DMS53 treated with DMSO at 0.1 percent for 48 hours (cell line): ENCODE results near the gene GAREM1.

Experiments
- DNase-seq: peaks from one replicate; lab custom pipeline; 2025; ENCODE audit not compliant: unreplicated experiment; lab: John Stamatoyannopoulos, UW

GAREM1 gene

GRCh38 chr18:32333781-32334180 is 136.9 kb downstream of the GAREM1 start:
- no peak for DNase-seq

- no peak for DNase-seq
These were observed 138.0 kb downstream of the GAREM1 start for GRCh38 chr18:32332708-32333107.

DNA sequence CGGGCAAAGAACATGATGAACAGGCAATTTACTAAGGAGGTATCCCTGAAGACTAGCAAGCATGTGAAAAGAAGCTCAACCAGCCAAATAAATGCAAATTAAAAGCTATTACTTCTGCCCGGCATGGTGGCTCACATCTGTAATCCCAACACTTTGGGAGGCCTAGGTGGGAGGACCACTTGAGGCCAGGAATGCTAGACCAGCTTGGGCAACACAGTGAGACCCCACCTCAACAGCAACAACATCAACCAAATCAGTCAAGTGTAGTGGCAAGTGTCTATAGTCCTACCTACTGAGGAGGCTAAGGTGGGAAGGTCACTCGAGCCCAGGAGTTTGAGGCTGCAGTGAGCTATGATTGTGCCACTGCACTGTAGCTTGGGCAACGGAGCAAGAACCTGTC is 141.7 kb downstream of the GAREM1 start:
- no peak for DNase-seq

- DNase-seq, result no peak
These were observed 142.3 kb downstream of the GAREM1 start for GRCh38 chr18:32328379-32328778.

- DNase-seq, result no peak
These were observed 144.0 kb downstream of the GAREM1 start for GRCh38 chr18:32326450-32327308.

DNA sequence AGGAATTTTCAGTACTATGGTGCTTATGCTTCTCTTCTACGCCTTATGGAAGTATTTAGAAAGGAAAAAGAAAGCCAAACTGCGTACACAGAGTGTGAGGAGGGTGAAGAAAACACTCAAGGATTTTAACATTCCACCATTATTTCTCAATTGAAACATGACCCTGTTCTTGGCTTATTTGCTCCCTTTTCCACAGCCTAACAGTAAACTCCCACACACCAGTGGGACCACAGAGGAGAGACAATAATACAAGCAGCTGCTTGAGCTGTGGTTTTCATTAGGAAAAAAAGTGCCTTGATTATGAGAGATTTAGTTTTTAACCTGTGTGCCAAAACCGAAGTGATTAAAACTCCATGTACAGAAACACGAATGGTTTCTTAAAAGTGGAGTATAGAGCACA is 146.5 kb downstream of the GAREM1 start:
- no peak for DNase-seq

- no peak for DNase-seq
These were observed 148.9 kb downstream of the GAREM1 start for GRCh38 chr18:32321826-32322225.

GRCh38 chr18:32319084-32319483 is 151.6 kb downstream of the GAREM1 start:
- no peak for DNase-seq

GRCh38 chr18:32318581-32318980 is 152.1 kb downstream of the GAREM1 start:
- no peak for DNase-seq

DNA sequence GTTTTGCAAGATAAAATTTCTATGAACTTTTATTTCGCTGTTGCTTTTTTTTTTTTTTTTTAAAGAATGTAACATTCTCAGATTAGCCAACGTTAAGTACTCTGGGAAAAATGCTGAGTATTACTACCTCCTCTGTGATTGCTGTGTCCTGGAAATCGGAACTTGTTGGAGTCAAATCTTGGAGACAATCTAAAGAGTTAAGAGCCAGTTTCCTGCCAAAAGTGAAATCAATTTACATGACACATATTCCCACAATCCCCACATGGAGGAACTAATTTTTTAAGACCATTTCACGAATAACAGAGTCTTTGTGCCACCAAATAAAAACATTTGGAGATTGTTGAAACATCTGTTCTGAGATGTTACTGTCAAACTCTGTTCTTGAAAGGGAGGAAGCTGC is 153.0 kb downstream of the GAREM1 start:
- DNase-seq, result no peak

GRCh38 chr18:32315881-32316280 is 154.8 kb downstream of the GAREM1 start:
- no peak for DNase-seq

DNA sequence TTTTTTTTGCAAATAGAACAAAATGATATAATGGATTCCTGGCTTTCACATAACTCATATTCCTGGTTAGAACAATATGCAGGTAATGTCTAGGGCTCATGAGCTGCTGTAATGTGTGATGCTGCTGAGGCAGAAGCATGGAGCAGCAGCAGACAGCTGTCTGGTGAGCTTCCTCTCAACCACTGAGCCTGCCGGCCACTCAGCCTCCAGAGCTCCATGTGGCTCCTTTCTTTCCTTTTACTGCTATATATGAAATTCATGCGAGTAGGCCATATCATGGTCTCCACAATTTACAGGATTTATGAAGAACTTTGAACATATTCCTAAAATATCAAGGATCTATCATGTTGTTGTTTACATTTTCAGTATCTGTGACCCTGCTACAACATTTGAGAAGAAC is 159.9 kb downstream of the GAREM1 start:
- no peak for DNase-seq

- no peak for DNase-seq
These were observed 160.6 kb downstream of the GAREM1 start for GRCh38 chr18:32310101-32310500.

GRCh38 chr18:32308493-32309120 is 162.1 kb downstream of the GAREM1 start:
- no peak for DNase-seq

- DNase-seq, result no peak
These were observed 167.3 kb downstream of the GAREM1 start for GRCh38 chr18:32303400-32303799.

GRCh38 chr18:32302806-32303205 is 167.9 kb downstream of the GAREM1 start:
- no peak for DNase-seq

DNA sequence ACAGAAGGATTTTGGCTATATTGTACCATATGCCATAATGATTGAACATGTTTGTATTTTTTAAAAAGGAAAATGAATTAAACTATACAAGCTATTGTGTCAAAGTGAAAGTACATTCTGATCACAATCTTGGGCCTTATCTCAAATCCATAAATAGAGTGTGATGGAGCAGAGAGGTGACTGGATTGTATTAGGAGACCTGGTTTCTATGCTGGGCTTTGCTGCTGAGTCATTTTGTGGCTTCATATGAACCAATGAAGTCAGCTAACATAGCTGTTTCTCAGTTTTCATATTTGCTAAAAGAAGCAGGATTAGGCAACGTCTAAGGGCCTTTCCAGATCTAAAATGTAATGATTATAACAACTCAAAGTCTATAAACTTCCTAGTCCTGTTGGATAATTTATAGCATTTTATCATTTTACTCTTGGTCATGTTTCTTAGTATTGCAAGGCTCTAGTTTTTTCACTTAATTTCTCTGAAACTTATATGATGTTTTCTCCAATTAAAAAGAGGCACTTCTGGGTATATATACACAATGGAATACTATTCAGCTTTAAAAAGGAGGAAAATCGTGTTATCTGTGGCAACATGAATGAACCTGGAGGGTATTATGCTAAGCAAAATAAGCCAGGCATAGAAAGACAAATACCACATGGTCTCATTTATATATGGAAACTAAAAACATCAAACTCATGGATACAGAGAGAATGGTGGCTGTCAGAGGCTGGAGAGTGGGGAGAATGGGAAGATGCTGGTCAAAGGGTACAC is 168.5 kb downstream of the GAREM1 start:
- DNase-seq, result no peak

DNA sequence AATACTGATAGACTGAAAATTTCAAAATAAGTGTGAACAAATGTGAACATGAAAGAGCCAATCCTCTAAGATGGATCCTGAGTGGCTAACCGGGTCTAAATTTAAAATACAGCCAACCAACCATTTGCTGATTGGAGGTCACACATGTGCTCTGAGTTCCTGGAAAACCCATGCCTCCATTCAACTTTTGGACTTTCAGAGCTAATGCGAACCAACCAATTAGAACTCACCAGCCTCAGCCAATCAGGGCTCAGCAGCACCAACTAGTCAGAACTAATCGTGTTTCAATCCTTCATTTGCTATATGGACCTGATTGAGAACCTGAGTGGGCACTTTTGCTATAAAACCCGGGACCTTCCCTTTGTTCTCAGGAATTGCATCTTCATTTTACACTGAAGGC is 169.3 kb downstream of the GAREM1 start:
- no peak for DNase-seq

DNA sequence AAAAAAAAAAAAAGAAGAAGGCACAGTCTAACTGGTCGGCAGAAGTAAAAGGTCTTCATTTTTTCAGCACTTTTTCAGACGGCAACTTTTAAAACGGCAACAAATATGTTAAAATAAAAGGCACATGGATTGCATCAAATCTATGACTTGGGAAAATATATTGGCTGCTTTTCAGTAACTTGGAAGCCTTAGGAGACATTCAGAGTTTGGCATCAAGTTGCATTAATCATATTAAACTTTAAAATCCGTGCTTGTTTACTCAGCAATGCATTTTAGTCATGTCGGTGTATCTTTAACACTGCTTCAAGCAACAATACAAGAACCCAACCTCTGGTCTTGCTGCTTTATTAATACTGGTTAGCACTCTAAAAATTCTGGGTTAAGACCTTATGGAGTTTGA is 169.8 kb downstream of the GAREM1 start:
- no peak for DNase-seq

- no peak for DNase-seq
These were observed 171.2 kb downstream of the GAREM1 start for GRCh38 chr18:32299484-32299883.

- DNase-seq, result no peak
These were observed 172.5 kb downstream of the GAREM1 start for GRCh38 chr18:32298171-32298667.
